Measurements from ENCODE around the gene MZB1.
"Not testable (repeated sequence)": the region's sequence is repeated elsewhere in the genome, so short reads cannot be mapped to it uniquely, and the experiment has no call there.

Gene MZB1

GRCh38 chr5:139392678-139393496 is 3.2 kb upstream of the MZB1 start:
- in situ Hi-C loops (cut with MboI; ENCODE audit: low sequenced_read_pairs), result no loop called here

- in situ Hi-C loops (cut with MboI; ENCODE audit: low sequenced_read_pairs), result no loop called here
Observed at GRCh38 chr5:139392324-139392677, 2.6 kb upstream of the MZB1 start.

- in situ Hi-C loops (cut with MboI; ENCODE audit: low sequenced_read_pairs), result no loop called here
Observed at GRCh38 chr5:139391570-139392323, 2.0 kb upstream of the MZB1 start.

- in situ Hi-C loops (cut with MboI; ENCODE audit: low sequenced_read_pairs), result no loop called here
Observed at GRCh38 chr5:139390639-139391569, 1.2 kb upstream of the MZB1 start.

GRCh38 chr5:139388198-139388821 is 1.4 kb downstream of the MZB1 start:
- in situ Hi-C loops (cut with MboI; ENCODE audit: low sequenced_read_pairs), result no loop called here

- in situ Hi-C loops (cut with MboI; ENCODE audit: low sequenced_read_pairs), result no loop called here
Observed at GRCh38 chr5:139387611-139388197, 2.0 kb downstream of the MZB1 start.

- in situ Hi-C loops (cut with MboI; ENCODE audit: low sequenced_read_pairs), result not testable (repeated sequence)
Observed at GRCh38 chr5:139386956-139387355, 2.8 kb downstream of the MZB1 start.

GRCh38 chr5:139386050-139386438 is 3.7 kb downstream of the MZB1 start:
- in situ Hi-C loops (cut with MboI; ENCODE audit: low sequenced_read_pairs), result no loop called here

- in situ Hi-C loops (cut with MboI; ENCODE audit: low sequenced_read_pairs), result no loop called here
Observed at GRCh38 chr5:139385061-139386049, 4.4 kb downstream of the MZB1 start.

GRCh38 chr5:139384591-139385051 is 5.1 kb downstream of the MZB1 start:
- in situ Hi-C loops (cut with MboI; ENCODE audit: low sequenced_read_pairs), result no loop called here

GRCh38 chr5:139383993-139384590 is 5.6 kb downstream of the MZB1 start:
- in situ Hi-C loops (cut with MboI; ENCODE audit: low sequenced_read_pairs), result no loop called here

- in situ Hi-C loops (cut with MboI; ENCODE audit: low sequenced_read_pairs), result no loop called here
Observed at GRCh38 chr5:139383275-139383992, 6.3 kb downstream of the MZB1 start, which contains the start of gene SLC23A1. SLC23A1 (minus strand) TSS chr5:139383297; CDS start chr5:139383253, 44 bp downstream.

GRCh38 chr5:139382807-139383206 is 6.9 kb downstream of the MZB1 start:
- in situ Hi-C loops (cut with MboI; ENCODE audit: low sequenced_read_pairs), result no loop called here

GRCh38 chr5:139381837-139382761 is 7.6 kb downstream of the MZB1 start:
- in situ Hi-C loops (cut with MboI; ENCODE audit: low sequenced_read_pairs), result no loop called here

GRCh38 chr5:139379626-139380449 is 9.9 kb downstream of the MZB1 start:
- in situ Hi-C loops (cut with MboI; ENCODE audit: low sequenced_read_pairs), result no loop called here

- in situ Hi-C loops (cut with MboI; ENCODE audit: low sequenced_read_pairs), result no loop called here
Observed at GRCh38 chr5:139378941-139379361, 10.8 kb downstream of the MZB1 start.
